H9 (cell line): ENCODE results near the gene UTS2B. TPM values are rescaled to one million over a fixed set of nuclear protein-coding genes. Genes with fewer than 3 reads are reported as not detected.

ENCODE experiments used
- DNase-seq: peaks from one replicate; pipeline ENCODE4 v3.0.0-alpha.2; 2017
- H2AFZ ChIP-seq: one replicate; pipeline ENCODE4 v1.6.1; 2013; ENCODE audit warnings: mild to moderate bottlenecking, low read length, control low read depth, moderate library complexity
- H2AK5ac ChIP-seq: 2 replicates; pipeline ENCODE4 v1.6.1; 2013; ENCODE audit warnings: low read length, control low read depth, mixed read lengths; ENCODE audit not compliant: insufficient read length
- H2BK120ac ChIP-seq: one replicate; pipeline ENCODE4 v1.6.1; 2013; ENCODE audit warnings: low read depth, mild to moderate bottlenecking, low read length, control low read depth, inconsistent platforms; ENCODE audit not compliant: poor library complexity, severe bottlenecking
- H2BK12ac ChIP-seq: 2 replicates; pipeline ENCODE4 v1.6.1; 2013; ENCODE audit warnings: low read length, control low read depth, mixed read lengths, low read depth; ENCODE audit not compliant: insufficient read length
- H2BK15ac ChIP-seq: 2 replicates; pipeline ENCODE4 v1.6.1; 2013; ENCODE audit warnings: low read depth, low read length, control low read depth
- H2BK20ac ChIP-seq: one replicate; pipeline ENCODE4 v1.6.1; 2013; ENCODE audit warnings: low read depth, mild to moderate bottlenecking, low read length, control low read depth, inconsistent platforms; ENCODE audit not compliant: poor library complexity, severe bottlenecking
- H2BK5ac ChIP-seq: 2 replicates; pipeline ENCODE4 v1.6.1; 2013; ENCODE audit warnings: low read length, control low read depth, mixed read lengths; ENCODE audit not compliant: insufficient read length
- H3K14ac ChIP-seq: 2 replicates; pipeline ENCODE4 v1.6.1; 2013; ENCODE audit warnings: low read length, control low read depth; ENCODE audit not compliant: insufficient read depth
- H3K18ac ChIP-seq: 2 replicates; pipeline ENCODE4 v1.6.1; 2013; ENCODE audit warnings: low read depth, mild to moderate bottlenecking, mixed read lengths, low read length, control low read depth; ENCODE audit not compliant: insufficient read length
- H3K23ac ChIP-seq: 2 replicates; pipeline ENCODE4 v1.6.1; 2013; ENCODE audit warnings: low read length, control low read depth, mixed read lengths, low read depth; ENCODE audit not compliant: insufficient read length
- H3K23me2 ChIP-seq: 2 replicates; pipeline ENCODE4 v1.6.1; 2013; ENCODE audit warnings: low read depth, mild to moderate bottlenecking, mixed read lengths, low read length, control low read depth; ENCODE audit not compliant: insufficient read length, poor library complexity, severe bottlenecking
- H3K27ac ChIP-seq: 2 replicates; pipeline ENCODE4 v1.5.1; 2013; ENCODE audit warnings: low read length, control low read depth, mixed read lengths, low read depth; ENCODE audit not compliant: insufficient read length
- H3K27me3 ChIP-seq: 2 replicates; pipeline ENCODE4 v1.6.1; 2013; ENCODE audit warnings: low read length, control low read depth, inconsistent platforms; ENCODE audit not compliant: insufficient read depth
- H3K4ac ChIP-seq: 2 replicates; pipeline ENCODE4 v1.6.1; 2013; ENCODE audit warnings: low read depth, mild to moderate bottlenecking, control low read depth, inconsistent platforms, low read length, moderate library complexity
- H3K4me1 ChIP-seq: 2 replicates; pipeline ENCODE4 v1.6.1; 2013; ENCODE audit warnings: low read length, control low read depth, inconsistent platforms; ENCODE audit not compliant: insufficient read depth
- H3K4me2 ChIP-seq: 2 replicates; pipeline ENCODE4 v1.6.1; 2013; ENCODE audit warnings: low read length, control low read depth, mixed read lengths; ENCODE audit not compliant: insufficient read length, insufficient read depth
- H3K56ac ChIP-seq: 2 replicates; pipeline ENCODE4 v1.6.1; 2013; ENCODE audit warnings: low read depth, mild to moderate bottlenecking, mixed read lengths, low read length, control low read depth; ENCODE audit not compliant: insufficient read length
- H3K79me1 ChIP-seq: 2 replicates; pipeline ENCODE4 v1.6.1; 2013; ENCODE audit warnings: low read depth, mild to moderate bottlenecking, moderate library complexity, low read length, control low read depth, inconsistent platforms; ENCODE audit not compliant: insufficient read depth, poor library complexity, severe bottlenecking
- H3K79me2 ChIP-seq: 2 replicates; pipeline ENCODE4 v1.6.1; 2013; ENCODE audit warnings: low read length, control low read depth, inconsistent platforms; ENCODE audit not compliant: insufficient read depth
- H3K9ac ChIP-seq: 2 replicates; pipeline ENCODE4 v1.6.1; 2013; ENCODE audit warnings: low read length, control low read depth, mixed read lengths; ENCODE audit not compliant: insufficient read length; ENCODE audit errors: extremely low read depth
- H3K9me3 ChIP-seq: one replicate; pipeline ENCODE4 v1.6.1; 2013; ENCODE audit warnings: low read depth, low read length, inconsistent platforms; ENCODE audit not compliant: control insufficient read depth
- H3T11ph ChIP-seq: one replicate; pipeline ENCODE4 v1.6.1; 2013; ENCODE audit warnings: mild to moderate bottlenecking, low read length, control low read depth, inconsistent platforms
- H4K20me1 ChIP-seq: one replicate; pipeline ENCODE4 v1.6.1; 2013; ENCODE audit not compliant: control insufficient read depth, insufficient read length, insufficient read depth
- H4K5ac ChIP-seq: 2 replicates; pipeline ENCODE4 v1.6.1; 2013; ENCODE audit warnings: low read depth, mild to moderate bottlenecking, mixed read lengths, low read length, control low read depth; ENCODE audit not compliant: insufficient read length
- H4K8ac ChIP-seq: replicated peaks from 2 replicates; pipeline ENCODE4 v1.6.1; 2013; ENCODE audit warnings: low read length, control low read depth, mixed read lengths, low read depth; ENCODE audit not compliant: insufficient read length
- H4K91ac ChIP-seq: 2 replicates; pipeline ENCODE4 v1.6.1; 2013; ENCODE audit warnings: low read depth, mild to moderate bottlenecking, moderate library complexity, mixed read lengths, low read length, control low read depth; ENCODE audit not compliant: insufficient read length
- H3K27ac Mint-ChIP-seq, 3 experiments: 2 replicates in 2 of 3; 3 replicates in 1 of 3; pipeline ENCODE4 v1.8.0; 2020 to 2021; ENCODE audit warnings: mixed read lengths in 3 of 3, mild to moderate bottlenecking in 1 of 3, moderate library complexity in 1 of 3
- H3K27me3 Mint-ChIP-seq: 2 replicates; pipeline ENCODE4 v1.8.0; 2021; ENCODE audit warnings: low read depth, mild to moderate bottlenecking, moderate library complexity, mixed read lengths
- H3K36me3 Mint-ChIP-seq, 3 experiments: 2 replicates in 2 of 3; 3 replicates in 1 of 3; pipeline ENCODE4 v1.8.0; 2020 to 2021; ENCODE audit warnings: low read depth in 3 of 3, mixed read lengths in 3 of 3; ENCODE audit not compliant: insufficient read depth in 1 of 3
- H3K4me1 Mint-ChIP-seq, 2 experiments: 2 replicates each; pipeline ENCODE4 v1.8.0; 2020; ENCODE audit warnings: mixed read lengths in 2 of 2
- H3K4me3 Mint-ChIP-seq, 2 experiments: 2 replicates in 1 of 2; 3 replicates in 1 of 2; pipeline ENCODE4 v1.8.0; 2020 to 2021; ENCODE audit warnings: mild to moderate bottlenecking in 2 of 2, mixed read lengths in 2 of 2, moderate library complexity in 1 of 2
- H3K9me3 Mint-ChIP-seq, 2 experiments: 2 replicates in 1 of 2; 3 replicates in 1 of 2; pipeline ENCODE4 v1.8.0; 2020; ENCODE audit warnings: mild to moderate bottlenecking in 2 of 2, mixed read lengths in 2 of 2, moderate library complexity in 1 of 2
- WGBS: extraction: QIAGEN DNeasy Blood & Tissue Kit; methylation state at CpG from one replicate; pipeline ENCODE4 v1.1.7; 2013; ENCODE audit warnings: missing lambda C conversion rate, low lambda C conversion rate, mixed read lengths; ENCODE audit not compliant: insufficient read length; ENCODE audit errors: extremely low coverage; 5-methylcytosine and 5-hydroxymethylcytosine counted together
- total RNA-seq: library from RNA; stranded (reverse); gene quantifications from 2 replicates; pipeline ENCODE4 v1.2.1, GENCODE V29; 2021
- TF ChIP-seq, protein P1 (sequence below): fragments of 200-600 bp; sonication (generic); conservative IDR thresholded peaks from 3 replicates; pipeline ENCODE4 v1.8.0; 2021; ENCODE audit warnings: antibody characterized with exemption, mild to moderate bottlenecking

UTS2B gene
- total RNA-seq, 1 experiment from 2014 or later = 0.09 TPM

DNA sequence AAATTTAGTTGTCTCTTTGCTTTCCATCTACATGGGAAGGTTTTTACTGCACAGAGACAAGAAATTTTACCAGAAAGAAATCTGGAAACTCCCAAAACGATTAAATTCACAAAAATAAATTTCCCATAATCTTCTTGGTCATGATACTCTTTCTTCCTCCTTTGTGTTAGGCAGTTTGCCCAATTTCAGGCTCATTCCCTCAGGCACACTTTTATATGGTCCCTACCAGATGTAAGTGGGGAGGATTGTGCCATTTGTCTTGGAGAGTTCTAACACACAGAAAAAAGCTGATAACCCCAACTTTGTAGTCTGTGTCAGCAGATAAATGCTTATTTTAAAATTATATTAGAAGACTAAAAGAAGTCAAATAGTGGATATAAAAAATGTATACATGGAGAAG, 50.2 kb downstream of the UTS2B start:
- Mint-ChIP-seq H3K27ac (no peak overlapping the region), H3K4me3 (no peak overlapping the region), H3K36me3 (no peaks in the 10 kb centered on the region), H3K4me1 (no peaks in the 10 kb centered on the region), H3K27me3 (no peaks in the 10 kb centered on the region), H3K9me3 (no peaks in the 10 kb centered on the region)
- no peak overlapping the region for H3K18ac ChIP-seq
- H3K4ac ChIP-seq = no peak overlapping the region
- H3K14ac ChIP-seq = no peak overlapping the region
- no peaks in the 10 kb centered on the region for H4K20me1 ChIP-seq
- H4K91ac ChIP-seq = no peak overlapping the region
- DNase-seq = no peak
- no peak overlapping the region for H2BK12ac ChIP-seq
- H3K4me2 ChIP-seq = no peak overlapping the region
- no peaks in the 10 kb centered on the region for H3K79me2 ChIP-seq
- WGBS = no CpG with 5 or more reads among the region's 1 CpG
- no peak overlapping the region for H2AK5ac ChIP-seq
- H2BK15ac ChIP-seq = no peak overlapping the region
- H3K56ac ChIP-seq = no peak overlapping the region
- no peaks in the 10 kb centered on the region for H3K79me1 ChIP-seq
- H3K9me3 ChIP-seq = no peaks in the 10 kb centered on the region
- TF ChIP-seq, protein P1, sequence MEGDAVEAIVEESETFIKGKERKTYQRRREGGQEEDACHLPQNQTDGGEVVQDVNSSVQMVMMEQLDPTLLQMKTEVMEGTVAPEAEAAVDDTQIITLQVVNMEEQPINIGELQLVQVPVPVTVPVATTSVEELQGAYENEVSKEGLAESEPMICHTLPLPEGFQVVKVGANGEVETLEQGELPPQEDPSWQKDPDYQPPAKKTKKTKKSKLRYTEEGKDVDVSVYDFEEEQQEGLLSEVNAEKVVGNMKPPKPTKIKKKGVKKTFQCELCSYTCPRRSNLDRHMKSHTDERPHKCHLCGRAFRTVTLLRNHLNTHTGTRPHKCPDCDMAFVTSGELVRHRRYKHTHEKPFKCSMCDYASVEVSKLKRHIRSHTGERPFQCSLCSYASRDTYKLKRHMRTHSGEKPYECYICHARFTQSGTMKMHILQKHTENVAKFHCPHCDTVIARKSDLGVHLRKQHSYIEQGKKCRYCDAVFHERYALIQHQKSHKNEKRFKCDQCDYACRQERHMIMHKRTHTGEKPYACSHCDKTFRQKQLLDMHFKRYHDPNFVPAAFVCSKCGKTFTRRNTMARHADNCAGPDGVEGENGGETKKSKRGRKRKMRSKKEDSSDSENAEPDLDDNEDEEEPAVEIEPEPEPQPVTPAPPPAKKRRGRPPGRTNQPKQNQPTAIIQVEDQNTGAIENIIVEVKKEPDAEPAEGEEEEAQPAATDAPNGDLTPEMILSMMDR = no peak
- no peak overlapping the region for H2AFZ ChIP-seq
- no peak overlapping the region for H3K27ac ChIP-seq
- no peak overlapping the region for H2BK20ac ChIP-seq
- H4K8ac ChIP-seq = no peak overlapping the region
- H2BK120ac ChIP-seq = no peak overlapping the region
- H3K27me3 ChIP-seq = no peaks in the 10 kb centered on the region
- H2BK5ac ChIP-seq = no peak overlapping the region
- H3T11ph ChIP-seq = no peak overlapping the region
- no peak overlapping the region for H4K5ac ChIP-seq
- H3K23me2 ChIP-seq = no peaks in the 10 kb centered on the region
- no peak overlapping the region for H3K23ac ChIP-seq
- H3K4me1 ChIP-seq = no peaks in the 10 kb centered on the region
- no peak overlapping the region for H3K9ac ChIP-seq
